Astrocyte (in vitro differentiated cells and primary cell): ENCODE measurements around the gene PRB4. TPM values are rescaled to one million over a fixed set of nuclear protein-coding genes. Genes with fewer than 3 reads are reported as not detected.

ENCODE experiments used
- DNase-seq: peaks from one replicate; pipeline ENCODE4 v3.0.0-alpha.2; 2010; ENCODE audit warnings: low read depth
- FAIRE-seq: peaks from 2 replicates; lab custom pipeline; 2011; peaks lifted over from hg19 to GRCh38; lab: Jason Lieb, UNC
- H2AFZ ChIP-seq: 2 replicates; pipeline ENCODE4 v1.6.0; 2012; ENCODE audit warnings: low read depth, low read length, inconsistent platforms
- H3K27ac ChIP-seq: 2 replicates; pipeline ENCODE4 v1.5.1; 2011; ENCODE audit warnings: low read depth, low read length, inconsistent platforms
- H3K27me3 ChIP-seq: 2 replicates; pipeline ENCODE4 v1.6.0; 2011; ENCODE audit warnings: low read length, inconsistent platforms; ENCODE audit not compliant: insufficient read depth
- H3K36me3 ChIP-seq: 2 replicates; pipeline ENCODE4 v1.5.1; 2011; ENCODE audit warnings: low read length, inconsistent platforms; ENCODE audit not compliant: insufficient read depth
- H3K4me1 ChIP-seq: 2 replicates; pipeline ENCODE4 v1.5.1; 2011; ENCODE audit warnings: low read length, inconsistent platforms; ENCODE audit not compliant: insufficient read depth
- H3K4me2 ChIP-seq: 2 replicates; pipeline ENCODE4 v1.6.0; 2012; ENCODE audit warnings: low read length, inconsistent platforms
- H3K4me3 ChIP-seq: 2 replicates; pipeline ENCODE4 v1.5.1; 2011; ENCODE audit warnings: low read depth, mild to moderate bottlenecking, low read length, inconsistent platforms; ENCODE audit not compliant: insufficient read depth
- H3K79me2 ChIP-seq: 2 replicates; pipeline ENCODE4 v1.6.0; 2012; ENCODE audit warnings: mild to moderate bottlenecking, low read length, inconsistent platforms; ENCODE audit not compliant: insufficient read depth
- H3K9ac ChIP-seq: 2 replicates; pipeline ENCODE4 v1.6.0; 2012; ENCODE audit warnings: mild to moderate bottlenecking, low read length, inconsistent platforms
- H3K9me3 ChIP-seq: 2 replicates; pipeline ENCODE4 v1.5.1; 2012; ENCODE audit warnings: low read depth, mild to moderate bottlenecking, low read length, inconsistent platforms; ENCODE audit not compliant: insufficient read depth
- H4K20me1 ChIP-seq: 2 replicates; pipeline ENCODE4 v1.6.0; 2012; ENCODE audit warnings: low read length, inconsistent platforms; ENCODE audit not compliant: insufficient read depth
- H3K27ac Mint-ChIP-seq: one replicate; pipeline ENCODE4 v1.8.0; 2021; ENCODE audit warnings: mild to moderate bottlenecking, mixed read lengths; ENCODE audit not compliant: unreplicated experiment
- H3K27me3 Mint-ChIP-seq: one replicate; pipeline ENCODE4 v1.8.0; 2021; ENCODE audit warnings: low read depth, mixed read lengths; ENCODE audit not compliant: unreplicated experiment
- H3K36me3 Mint-ChIP-seq: one replicate; pipeline ENCODE4 v1.8.0; 2021; ENCODE audit warnings: low read depth, mixed read lengths; ENCODE audit not compliant: unreplicated experiment
- H3K4me1 Mint-ChIP-seq: one replicate; pipeline ENCODE4 v1.8.0; 2021; ENCODE audit warnings: low read depth, mixed read lengths; ENCODE audit not compliant: unreplicated experiment
- H3K4me3 Mint-ChIP-seq: one replicate; pipeline ENCODE4 v1.8.0; 2021; ENCODE audit warnings: mild to moderate bottlenecking, moderate library complexity, mixed read lengths; ENCODE audit not compliant: unreplicated experiment
- H3K9me3 Mint-ChIP-seq: one replicate; pipeline ENCODE4 v1.8.0; 2021; ENCODE audit warnings: mild to moderate bottlenecking, mixed read lengths; ENCODE audit not compliant: unreplicated experiment
- CTCF ChIP-seq: IDR thresholded peaks from 2 replicates; pipeline ENCODE4 v1.5.1; 2011; ENCODE audit warnings: low read depth, mild to moderate bottlenecking, inconsistent platforms, low read length, moderate library complexity; ENCODE audit not compliant: insufficient read depth
- EZH2 ChIP-seq: IDR thresholded peaks from 2 replicates; pipeline ENCODE4 v1.6.1; 2012; ENCODE audit warnings: mild to moderate bottlenecking, low read length, inconsistent platforms; ENCODE audit not compliant: insufficient read depth
- total RNA-seq: library from RNA; stranded (reverse); gene quantifications from 2 replicates; pipeline ENCODE4 v1.2.1, GENCODE V29; 2021

The PRB4 gene
- total RNA-seq, 1 donor from 2014 or later, result not detected

GRCh38 chr12:11347810-11348209, 37.6 kb upstream of the PRB4 start:
- Mint-ChIP-seq H3K9me3 (peaks cover 2% of the 10 kb centered on the region), H3K4me1 (no peaks in the 10 kb centered on the region), H3K36me3 (no peaks in the 10 kb centered on the region), H3K27me3 (no peaks in the 10 kb centered on the region), H3K4me3 (no peak overlapping the region), H3K27ac (no peak overlapping the region)
- Histone ChIP-seq H3K9ac (no peak overlapping the region), H3K4me3 (no peak overlapping the region), H2AFZ (no peak overlapping the region), H3K36me3 (no peaks in the 10 kb centered on the region), H3K27me3 (no peaks in the 10 kb centered on the region), H3K79me2 (no peaks in the 10 kb centered on the region), H3K4me1 (no peaks in the 10 kb centered on the region), H3K4me2 (no peak overlapping the region), H4K20me1 (no peaks in the 10 kb centered on the region), H3K9me3 (no peaks in the 10 kb centered on the region), H3K27ac (no peak overlapping the region)
- DNase-seq (no peak), FAIRE-seq (no peak)
- no peak for TF ChIP-seq EZH2
- TF ChIP-seq CTCF, result no peak

GRCh38 chr12:11344500-11344899, 34.3 kb upstream of the PRB4 start:
- no peak for FAIRE-seq
- H3K9me3 Mint-ChIP-seq, result peaks cover 3% of the 10 kb centered on the region
- no peaks in the 10 kb centered on the region for H3K36me3 ChIP-seq

More at GRCh38 chr12:11344500-11344899, 34.3 kb upstream of the PRB4 start:
- no peaks in the 10 kb centered on the region for H3K27me3 ChIP-seq
- H4K20me1 ChIP-seq, result no peaks in the 10 kb centered on the region
- Mint-ChIP-seq H3K27ac (no peak overlapping the region), H3K27me3 (no peaks in the 10 kb centered on the region), H3K4me3 (no peak overlapping the region), H3K4me1 (no peaks in the 10 kb centered on the region), H3K36me3 (no peaks in the 10 kb centered on the region)
- H3K9me3 ChIP-seq, result no peaks in the 10 kb centered on the region
- H3K4me1 ChIP-seq, result no peaks in the 10 kb centered on the region
- no peaks in the 10 kb centered on the region for H3K79me2 ChIP-seq
- H3K9ac ChIP-seq, result no peak overlapping the region
- H2AFZ ChIP-seq, result no peak overlapping the region
- H3K4me2 ChIP-seq, result no peak overlapping the region
- H3K4me3 ChIP-seq, result no peak overlapping the region
- DNase-seq, result no peak
- no peak overlapping the region for H3K27ac ChIP-seq
- TF ChIP-seq CTCF (no peak), EZH2 (no peak)
